HepG2 (cell line): Measurements from ENCODE around the gene RFXANK. TPM values are rescaled to one million over a fixed set of nuclear protein-coding genes. Genes with fewer than 3 reads are reported as not detected.

Source experiments
- ATAC-seq: fragments of 200-7000 bp; cut with Tn5 transposase; 3 replicates; pipeline ENCODE4 v1.9.1; 2020; ENCODE audit warnings: mild to moderate bottlenecking, moderate library complexity
- BruUV-seq: library from RNA; stranded (reverse); fragments of 400-500 nt; replicated peaks from 2 replicates; lab custom pipeline; 2021; lab: Mats Ljungman, UMichigan
- CTCF ChIA-PET: fragments of 300-600 bp; formaldehyde crosslinking; extraction: SDS; loops from one replicate; lab custom pipeline; 2021; ENCODE audit warnings: low total read pairs, inconsistent platforms, low intra/inter-chr PET ratio; lab: Yijun Ruan, JAX
- POLR2A ChIA-PET: fragments of 350-600 bp; sonication (Branson Sonifier 250); formaldehyde crosslinking; loops from one replicate; lab custom pipeline; 2020; ENCODE audit warnings: antibody characterized with exemption, inconsistent platforms; lab: Yijun Ruan, JAX
- DNase-seq: peaks from one replicate; pipeline ENCODE4 v3.0.0-alpha.2; 2015; ENCODE audit warnings: low spot score
- FAIRE-seq: peaks from 3 replicates; lab custom pipeline; 2011; peaks lifted over from hg19 to GRCh38; lab: Jason Lieb, UNC
- H2AFZ ChIP-seq: one replicate; pipeline ENCODE4 v1.6.1; 2011; ENCODE audit warnings: low read length, inconsistent platforms
- H3K27ac ChIP-seq: fragments of 300-600 bp; 3 replicates; pipeline ENCODE4 v1.8.0; 2011; ENCODE audit warnings: mixed run types, mild to moderate bottlenecking, mixed read lengths, low read length, inconsistent platforms; ENCODE audit not compliant: insufficient read depth; ENCODE audit errors: extremely low read length
- H3K27me3 ChIP-seq, 2 experiments: fragments of 200-600 bp in 1 of 2; 2 replicates in 1 of 2; 3 replicates in 1 of 2; pipeline versions ENCODE4 v1.6.0 to v1.8.0; 2011; ENCODE audit warnings: low read length in 2 of 2, mild to moderate bottlenecking in 2 of 2, moderate library complexity in 2 of 2, inconsistent platforms in 1 of 2; ENCODE audit not compliant: insufficient read depth in 2 of 2, control insufficient read depth in 1 of 2
- H3K36me3 ChIP-seq, 2 experiments: fragments of 200-600 bp in 1 of 2; replicated peaks in 1 of 2; 2 replicates in 1 of 2; 3 replicates in 1 of 2; pipeline versions ENCODE4 v1.5.1 to v1.8.0; 2011; ENCODE audit warnings: low read length in 2 of 2, inconsistent platforms in 1 of 2; ENCODE audit not compliant: insufficient read depth in 2 of 2, control insufficient read depth in 1 of 2
- H3K4me1 ChIP-seq: 2 replicates; pipeline ENCODE4 v1.5.1; 2012; ENCODE audit warnings: low read length, inconsistent platforms; ENCODE audit not compliant: insufficient read depth
- H3K4me2 ChIP-seq: 2 replicates; pipeline ENCODE4 v1.6.0; 2011; ENCODE audit warnings: low read depth, low read length, inconsistent platforms
- H3K4me3 ChIP-seq, 3 experiments: fragments of 200-600 bp in 1 of 3; sonication (generic), shearing (Covaris generic) in 1 of 3; replicated peaks in 1 of 3; 2 replicates each; pipeline ENCODE4 v1.5.1; 2011 to 2016; ENCODE audit warnings: low read length in 3 of 3, inconsistent platforms in 2 of 3, low read depth in 2 of 3, mild to moderate bottlenecking in 2 of 3, control low read depth in 1 of 3, mixed read lengths in 1 of 3; ENCODE audit not compliant: insufficient read depth in 1 of 3
- H3K79me2 ChIP-seq: one replicate; pipeline ENCODE4 v1.6.1; 2011; ENCODE audit warnings: low read length, inconsistent platforms; ENCODE audit not compliant: insufficient read depth
- H3K9ac ChIP-seq: 2 replicates; pipeline ENCODE4 v1.6.0; 2011; ENCODE audit warnings: mild to moderate bottlenecking, low read depth, low read length, inconsistent platforms; ENCODE audit not compliant: insufficient read depth
- H3K9me3 ChIP-seq: 2 replicates; pipeline ENCODE4 v1.5.1; 2012; ENCODE audit warnings: mild to moderate bottlenecking, low read length
- H4K20me1 ChIP-seq: 2 replicates; pipeline ENCODE4 v1.6.0; 2011; ENCODE audit warnings: inconsistent platforms, mild to moderate bottlenecking, low read length, moderate library complexity; ENCODE audit not compliant: insufficient read depth
- CTCF ChIP-seq: sonication (generic); formaldehyde crosslinking; IDR thresholded peaks from 2 replicates; pipeline ENCODE4 v1.5.0; 2020; ENCODE audit warnings: mild to moderate bottlenecking, missing genetic modification reagents, moderate library complexity
- DMAP1 ChIP-seq: IDR thresholded peaks from 2 replicates; pipeline ENCODE4 v1.6.1; 2016
- JUND ChIP-seq: sonication (generic); formaldehyde crosslinking; IDR thresholded peaks from 2 replicates; pipeline ENCODE4 v1.8.0; 2022; ENCODE audit warnings: mild to moderate bottlenecking, missing genetic modification reagents
- MAFF ChIP-seq: IDR thresholded peaks from 2 replicates; pipeline ENCODE4 v1.6.1; 2011; ENCODE audit warnings: low read depth, low read length, improper control_type of control experiment
- MAFK ChIP-seq, 2 experiments: IDR thresholded peaks in 1 of 2; conservative IDR thresholded peaks in 1 of 2; 2 replicates each; pipeline ENCODE4 v1.6.1; 2011; ENCODE audit warnings: improper control_type of control experiment in 2 of 2, low read length in 2 of 2
- MIER2 ChIP-seq: IDR thresholded peaks from 2 replicates; pipeline ENCODE4 v1.6.1; 2016; ENCODE audit warnings: missing biosample characterization, missing genetic modification reagents
- NONO ChIP-seq, 2 experiments: fragments of 450-650 bp in 1 of 2; sonication (generic) in 1 of 2; formaldehyde crosslinking in 1 of 2; IDR thresholded peaks in 1 of 2; conservative IDR thresholded peaks in 1 of 2; 2 replicates each; pipeline versions ENCODE4 v1.6.1 to v1.8.0; 2017 to 2022; ENCODE audit warnings: mild to moderate bottlenecking in 1 of 2, missing genetic modification reagents in 1 of 2, moderate library complexity in 1 of 2
- TBX3 ChIP-seq: fragments of 450-650 bp; IDR thresholded peaks from 2 replicates; pipeline ENCODE4 v1.6.1; 2017; ENCODE audit warnings: antibody characterized with exemption, mild to moderate bottlenecking, inconsistent platforms, borderline replicate concordance
- ZBTB39 ChIP-seq: sonication (generic); formaldehyde crosslinking; IDR thresholded peaks from 2 replicates; pipeline ENCODE4 v1.5.0; 2020; ENCODE audit warnings: missing genetic modification reagents
- ZNF18 ChIP-seq: sonication (generic); formaldehyde crosslinking; IDR thresholded peaks from 2 replicates; pipeline ENCODE4 v1.8.0; 2022; ENCODE audit warnings: mild to moderate bottlenecking, missing genetic modification reagents; ENCODE audit not compliant: insufficient replicate concordance
- ZNF274 ChIP-seq: sonication (generic); formaldehyde crosslinking; IDR thresholded peaks from 2 replicates; pipeline ENCODE4 v1.5.1; 2020; ENCODE audit warnings: mild to moderate bottlenecking, missing genetic modification reagents
- ZNF569 ChIP-seq: sonication (generic); formaldehyde crosslinking; IDR thresholded peaks from 2 replicates; pipeline ENCODE4 v1.5.0; 2020; ENCODE audit warnings: mild to moderate bottlenecking, missing genetic modification reagents, moderate library complexity, borderline replicate concordance
- ZNF678 ChIP-seq: sonication (generic); formaldehyde crosslinking; IDR thresholded peaks from 2 replicates; pipeline ENCODE4 v1.4.0; 2020; ENCODE audit warnings: mild to moderate bottlenecking, missing genetic modification reagents
- WGBS: methylation state at CpG from one replicate; pipeline ENCODE4 v1.1.6; 2017; ENCODE audit warnings: low lambda C conversion rate; 5-methylcytosine and 5-hydroxymethylcytosine counted together
- in situ Hi-C: cut with HindIII; loops from 2 replicates; pipeline ENCODE4 v1.10.0; 2017; ENCODE audit warnings: low pct_unique_long_range_greater_than_20kb; ENCODE audit not compliant: extremely low pct_ligation_motif_present
- intact Hi-C: fragments of 100-400 bp; cut with micrococcal nuclease; formaldehyde crosslinking; loops from one replicate; pipeline ENCODE4 v1.10.0; 2022; ENCODE audit not compliant: unreplicated experiment
- polyA plus RNA-seq, 8 experiments: library from polyadenylated mRNA; depleted of rRNA in 3 of 8; stranded (reverse) in 7 of 8; unstranded in 1 of 8; fragments of >200 nt; fragmentation: Illumina TruSeq in 4 of 8; extraction: Trizol in 4 of 8; gene quantifications; 2 replicates each; pipeline versions ENCODE4 v1.2.1 to v1.2.3, GENCODE V29; 2011 to 2016; ENCODE audit warnings: low read depth in 4 of 8, missing spikeins in 1 of 8, mixed read lengths in 1 of 8; ENCODE audit not compliant: insufficient read depth in 1 of 8
- total RNA-seq, 5 experiments: library from RNA; depleted of rRNA; stranded (reverse); fragments of >200 nt; fragmentation: Illumina TruSeq; extraction: Trizol; gene quantifications; 2 replicates each; pipeline ENCODE4 v1.2.3, GENCODE V29; 2016; ENCODE audit warnings: low read depth in 1 of 5
- TF ChIP-seq, protein P1 (sequence below): IDR thresholded peaks from 2 replicates; pipeline ENCODE4 v1.6.1; 2018; ENCODE audit warnings: missing genetic modification reagents
- TF ChIP-seq, protein P2 (sequence below): sonication (generic); formaldehyde crosslinking; IDR thresholded peaks from 2 replicates; pipeline ENCODE4 v1.8.0; 2022; ENCODE audit warnings: mild to moderate bottlenecking, missing genetic modification reagents, moderate library complexity

RFXANK gene
- total and polyA plus RNA-seq, 2 of the 13 experiments (the other 11 are each of a cell fraction or from before 2014, with no cell fraction given), result 49.9 to 80.7 TPM

DNA sequence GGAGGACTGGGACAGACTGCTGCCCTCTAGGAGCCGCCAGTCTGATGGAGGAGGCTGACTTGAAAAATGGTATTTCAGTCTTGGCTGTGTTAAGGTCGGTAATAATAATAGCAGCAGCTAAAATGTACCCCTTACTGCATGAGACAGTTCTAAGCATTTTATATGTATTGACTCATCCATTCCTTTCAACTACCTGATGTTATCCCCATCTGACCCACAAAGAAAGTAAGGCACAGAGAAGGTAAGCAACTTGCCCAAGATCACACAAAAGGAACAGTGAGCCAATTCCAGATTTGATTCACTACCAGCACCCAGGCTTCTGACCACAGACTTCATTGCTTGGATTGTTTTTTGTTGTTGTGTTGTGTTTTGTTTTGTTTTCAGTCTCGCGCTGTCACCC is 23.7 kb downstream of the RFXANK start (continued):
- TF ChIP-seq, protein P1, sequence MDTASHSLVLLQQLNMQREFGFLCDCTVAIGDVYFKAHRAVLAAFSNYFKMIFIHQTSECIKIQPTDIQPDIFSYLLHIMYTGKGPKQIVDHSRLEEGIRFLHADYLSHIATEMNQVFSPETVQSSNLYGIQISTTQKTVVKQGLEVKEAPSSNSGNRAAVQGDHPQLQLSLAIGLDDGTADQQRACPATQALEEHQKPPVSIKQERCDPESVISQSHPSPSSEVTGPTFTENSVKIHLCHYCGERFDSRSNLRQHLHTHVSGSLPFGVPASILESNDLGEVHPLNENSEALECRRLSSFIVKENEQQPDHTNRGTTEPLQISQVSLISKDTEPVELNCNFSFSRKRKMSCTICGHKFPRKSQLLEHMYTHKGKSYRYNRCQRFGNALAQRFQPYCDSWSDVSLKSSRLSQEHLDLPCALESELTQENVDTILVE, result no peak
- TF ChIP-seq, all 625 proteins: peak for 0

DNA sequence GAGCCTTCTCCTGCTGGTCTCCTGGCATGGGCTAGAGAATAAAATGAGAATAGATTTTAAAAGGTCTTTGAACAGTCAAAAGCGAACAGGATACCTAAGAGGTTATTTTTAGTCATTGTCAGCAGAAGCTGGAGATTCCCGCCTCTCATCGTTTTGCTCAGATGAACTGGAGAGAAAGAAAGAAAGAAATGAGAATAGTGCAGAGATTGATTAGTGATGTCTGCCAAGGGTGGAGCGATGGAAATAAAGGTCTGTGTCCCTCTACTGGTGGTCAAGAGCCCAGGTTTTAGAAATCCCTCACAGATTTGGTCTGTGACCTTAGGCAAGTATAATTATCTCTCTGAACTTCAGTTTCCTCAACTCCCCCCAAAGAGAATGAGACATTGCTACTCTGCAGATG is 25.0 kb downstream of the RFXANK start:
- DNase-seq (peak; percentile 55), ATAC-seq (no peak), FAIRE-seq (peak; percentile 48)
- H3K4me2 ChIP-seq, result 0 out of 2 replicates have a peak overlapping the region, but pooled peaks have one; percentile 12
- no peak overlapping the region for H3K27ac ChIP-seq
- 2% methylated on average over 4 of the region's 4 CpGs for WGBS
- BruUV-seq, result no TSS peak
- no peaks in the 10 kb centered on the region for H3K9me3 ChIP-seq
- no peaks in the 10 kb centered on the region for H3K36me3 ChIP-seq
- H3K27me3 ChIP-seq, result peaks cover 0 to 17% of the 10 kb centered on the region in 2 experiments; a peak in 3 of 5 replicates
- intact Hi-C loops, result no loop called here
- CTCF ChIA-PET, result no interaction called here
- no peaks in the 10 kb centered on the region; the same call in 1 of the 2 replicates for H4K20me1 ChIP-seq
- POLR2A ChIA-PET, result interaction anchor here (1.0 kb wide), 1 partner anchor 25 kb away, joined by 3 read pairs; the partner anchor contains the start of gene BORCS8
- H3K79me2 ChIP-seq, result no peaks in the 10 kb centered on the region
- H3K4me3 ChIP-seq, result no peak overlapping the region
- no peak overlapping the region for H2AFZ ChIP-seq
- H3K4me1 ChIP-seq, result no peaks in the 10 kb centered on the region
- H3K9ac ChIP-seq, result no peak overlapping the region
- in situ Hi-C loops, result no loop called here
- TF ChIP-seq, protein P2, sequence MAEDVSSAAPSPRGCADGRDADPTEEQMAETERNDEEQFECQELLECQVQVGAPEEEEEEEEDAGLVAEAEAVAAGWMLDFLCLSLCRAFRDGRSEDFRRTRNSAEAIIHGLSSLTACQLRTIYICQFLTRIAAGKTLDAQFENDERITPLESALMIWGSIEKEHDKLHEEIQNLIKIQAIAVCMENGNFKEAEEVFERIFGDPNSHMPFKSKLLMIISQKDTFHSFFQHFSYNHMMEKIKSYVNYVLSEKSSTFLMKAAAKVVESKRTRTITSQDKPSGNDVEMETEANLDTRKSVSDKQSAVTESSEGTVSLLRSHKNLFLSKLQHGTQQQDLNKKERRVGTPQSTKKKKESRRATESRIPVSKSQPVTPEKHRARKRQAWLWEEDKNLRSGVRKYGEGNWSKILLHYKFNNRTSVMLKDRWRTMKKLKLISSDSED, result no peak
- TF ChIP-seq MAFF (peak; percentile 16; the same call in 1 of the 2 replicates), DMAP1 (no peak), ZBTB39 (CRISPR knock-in tag) (no peak), ZNF678 (CRISPR knock-in tag) (no peak), MIER2 (CRISPR knock-in tag) (0 out of 2 replicates have a peak, but pooled peaks have one; percentile 43), NONO (IDR thresholded peaks at IDR 0.05) (no peak), NONO (CRISPR knock-in tag; conservative IDR thresholded peaks at IDR 0.05) (no peak), ZNF18 (no peak), ZNF274 (CRISPR knock-in tag) (no peak), MAFK (conservative IDR thresholded peaks at IDR 0.05 in 1 of 2, IDR thresholded peaks at IDR 0.05 in 1 of 2; ENCODE audit: low read length in 2 of 2) (peak; percentile 26 to 43; a peak in 2 of 4 replicates), ZNF569 (CRISPR knock-in tag) (no peak), TBX3 (no peak), JUND (no peak), CTCF (CRISPR knock-in tag) (peak; percentile 24)
